Gastrocnemius medialis (tissue), 4 donors: ENCODE measurements around the gene RERE. TPM values are rescaled to one million over a fixed set of nuclear protein-coding genes. Genes with fewer than 3 reads are reported as not detected.
A peak's percentile ranks its signal among the peaks of the same experiment; 100 is the strongest.

Source experiments
- ATAC-seq, 2 donors: fragments of 150-250 bp; one replicate each; pipeline ENCODE4 v1.9.1; 2016
- DNase-seq, 2 donors: peaks; one replicate each; pipeline ENCODE4 v3.0.0-alpha.2; 2019
- H3K27ac ChIP-seq, 4 donors: fragments of 200-600 bp; sonication (generic); 1 replicate in 1 of 4; 2 replicates in 3 of 4; pipeline ENCODE4 v1.5.1; 2016 to 2018; ENCODE audit warnings: mild to moderate bottlenecking in 2 of 4, moderate library complexity in 1 of 4
- H3K27me3 ChIP-seq, 3 donors: fragments of 200-600 bp; sonication (generic) in 2 of 3; 1 replicate in 1 of 3; 2 replicates in 2 of 3; pipeline versions ENCODE4 v1.5.1 to v1.6.0; 2016 to 2019; ENCODE audit warnings: mild to moderate bottlenecking in 1 of 3, moderate library complexity in 1 of 3
- H3K36me3 ChIP-seq, 2 donors: fragments of 200-600 bp; sonication (generic) in 1 of 2; one replicate each; pipeline ENCODE4 v1.5.1; 2017 to 2018
- H3K4me1 ChIP-seq, 2 donors: fragments of 200-600 bp; sonication (generic) in 1 of 2; one replicate each; pipeline ENCODE4 v1.5.1; 2016 to 2017; ENCODE audit warnings: mild to moderate bottlenecking in 2 of 2
- H3K4me3 ChIP-seq, 4 donors: fragments of 200-600 bp; sonication (generic) in 3 of 4; 1 replicate in 1 of 4; 2 replicates in 3 of 4; pipeline ENCODE4 v1.5.1; 2016 to 2019; ENCODE audit warnings: mild to moderate bottlenecking in 2 of 4
- H3K9me3 ChIP-seq, 3 donors: fragments of 200-600 bp; sonication (generic) in 2 of 3; 1 replicate in 1 of 3; 2 replicates in 2 of 3; pipeline ENCODE4 v1.5.1; 2016 to 2019
- CTCF ChIP-seq, 5 experiments: fragments of 450-650 bp in 3 of 5; fragments of 200-600 bp in 2 of 5; sonication (generic) in 2 of 5; IDR thresholded peaks in 4 of 5; conservative IDR thresholded peaks in 1 of 5; 1 replicate in 4 of 5; 2 replicates in 1 of 5; pipeline ENCODE4 v1.5.1; 2016 to 2019; ENCODE audit warnings: antibody characterized with exemption in 5 of 5, mild to moderate bottlenecking in 3 of 5, moderate library complexity in 3 of 5
- POLR2A ChIP-seq, 2 donors: fragments of 450-650 bp; IDR thresholded peaks; one replicate each; pipeline ENCODE4 v1.6.1; 2017; ENCODE audit warnings: antibody characterized with exemption in 2 of 2, mild to moderate bottlenecking in 2 of 2, moderate library complexity in 2 of 2
- in situ Hi-C, 4 donors: fragments of 200-750 bp; cut with MboI; loops; one replicate each; pipeline versions ENCODE4 v1.15.0 to v1.8.0; 2017; ENCODE audit warnings: low sequenced_read_pairs in 4 of 4
- intact Hi-C: fragments of 100-400 bp; cut with DNase I; formaldehyde crosslinking; loops from one replicate; pipeline ENCODE4 v1.15.1; 2023; ENCODE audit warnings: low total_unique reads
- total RNA-seq, 4 donors: library from RNA; depleted of rRNA; stranded (reverse); fragments of >200 nt; gene quantifications; one replicate each; pipeline versions ENCODE4 v1.1.0 to v1.2.3, GENCODE V29; 2016

RERE gene
- total RNA-seq, 4 donors from 2014 or later: 60.8 to 106 (median 102) TPM

GRCh38 chr1:8427986-8428385 is 389.5 kb downstream of the RERE start:
- Histone ChIP-seq H3K27ac (peak overlapping the region; percentile 91 to 100 (median 96)), H3K4me1 (peaks cover 53 to 67% of the 10 kb centered on the region in 2 donors), H3K27me3 (no peaks in the 10 kb centered on the region), H3K9me3 (no peaks in the 10 kb centered on the region), H3K4me3 (no peak overlapping the region), H3K36me3 (no peaks in the 10 kb centered on the region)
- intact Hi-C loops (loop anchor here (10.0 kb wide), 2 partner anchors 807 to 1087 kb away; partner anchors contain the start of gene H6PD), in situ Hi-C loops (no loop called here)
- DNase-seq (peak in 1 of 2 donors; percentile 40), ATAC-seq (no peak)
- TF ChIP-seq POLR2A (IDR thresholded peaks at IDR 0.05) (no peak), CTCF (IDR thresholded peaks at IDR 0.05 in 4 of 5, conservative IDR thresholded peaks at IDR 0.05 in 1 of 5) (no peak)

- DNase-seq (no peak), ATAC-seq (no peak)
- Histone ChIP-seq H3K27ac (peak overlapping the region; percentile 91 to 100 (median 96)), H3K27me3 (no peaks in the 10 kb centered on the region), H3K4me3 (no peak overlapping the region), H3K36me3 (no peaks in the 10 kb centered on the region), H3K9me3 (no peaks in the 10 kb centered on the region), H3K4me1 (peaks cover 53 to 64% of the 10 kb centered on the region in 2 donors)
- in situ Hi-C loops: no loop called here
- intact Hi-C loops: loop anchor here (10.0 kb wide), 2 partner anchors 807 to 1087 kb away; partner anchors contain the start of gene H6PD
- no peak for TF ChIP-seq POLR2A (IDR thresholded peaks at IDR 0.05)
- TF ChIP-seq CTCF (IDR thresholded peaks at IDR 0.05 in 4 of 5, conservative IDR thresholded peaks at IDR 0.05 in 1 of 5): no peak
Measured at GRCh38 chr1:8427493-8427892, 389.9 kb downstream of the RERE start.

- H3K4me1 ChIP-seq: peaks cover 49 to 61% of the 10 kb centered on the region in 2 donors
- intact Hi-C loops: loop anchor here (10.0 kb wide), 2 partner anchors 808 to 1088 kb away; partner anchors contain the start of gene H6PD
- no peak for TF ChIP-seq POLR2A (IDR thresholded peaks at IDR 0.05)
- TF ChIP-seq CTCF (IDR thresholded peaks at IDR 0.05 in 4 of 5, conservative IDR thresholded peaks at IDR 0.05 in 1 of 5): no peak
- in situ Hi-C loops: no loop called here
- H3K36me3 ChIP-seq: no peaks in the 10 kb centered on the region
- no peaks in the 10 kb centered on the region for H3K9me3 ChIP-seq
- peak overlapping the region; percentile 91 to 100 (median 96) for H3K27ac ChIP-seq
- H3K27me3 ChIP-seq: no peaks in the 10 kb centered on the region
- ATAC-seq: no peak
- no peak overlapping the region for H3K4me3 ChIP-seq
- DNase-seq: no peak
Measured at GRCh38 chr1:8426996-8427395, 390.4 kb downstream of the RERE start.

GRCh38 chr1:8425781-8426161 is 391.7 kb downstream of the RERE start:
- in situ Hi-C loops (no loop called here), intact Hi-C loops (loop anchor here (10.0 kb wide), 2 partner anchors 809 to 1089 kb away; partner anchors contain the start of gene H6PD)
- no peaks in the 10 kb centered on the region for H3K27me3 ChIP-seq
- no peaks in the 10 kb centered on the region for H3K9me3 ChIP-seq
- TF ChIP-seq CTCF (IDR thresholded peaks at IDR 0.05 in 4 of 5, conservative IDR thresholded peaks at IDR 0.05 in 1 of 5): no peak
- H3K4me1 ChIP-seq: peaks cover 43 to 55% of the 10 kb centered on the region in 2 donors
- ATAC-seq (no peak), DNase-seq (no peak)
- H3K27ac ChIP-seq: peak overlapping the region; percentile 91 to 100 (median 96)
- no peaks in the 10 kb centered on the region for H3K36me3 ChIP-seq
- no peak overlapping the region for H3K4me3 ChIP-seq
